ENCODE data around the gene NCBP2L.

The NCBP2L gene

GRCh38 chrX:107731831-107732502 is 45.6 kb upstream of the NCBP2L start:
- CTCF ChIA-PET: interaction anchor here (1.3 to 1.9 kb wide), 4 partner anchors 12 to 58 kb away, joined by 3 to 7 read pairs (median 5); partner anchors contain the start of gene NCBP2L
- POLR2A ChIA-PET: no interaction called here
- TF ChIP-seq CTCF (IDR thresholded peaks at IDR 0.05; ENCODE audit: control extremely low read depth, extremely low read depth, low read depth, missing control alignments): no peak
- no peak for DNase-seq (ENCODE audit: extremely low spot score)

GRCh38 chrX:107733686-107734085 is 43.8 kb upstream of the NCBP2L start:
- ChIA-PET POLR2A (no interaction called here), CTCF (interaction anchor here (1.0 kb wide), 1 partner anchor 16 kb away, joined by 3 read pairs; no protein-coding TSS in a partner anchor)
- no peak for TF ChIP-seq CTCF (IDR thresholded peaks at IDR 0.05; ENCODE audit: control extremely low read depth, extremely low read depth, low read depth, missing control alignments)
- DNase-seq (ENCODE audit: extremely low spot score): no peak

GRCh38 chrX:107734646-107735045 is 42.9 kb upstream of the NCBP2L start:
- POLR2A ChIA-PET: no interaction called here
- CTCF ChIA-PET: no interaction called here
- no peak for DNase-seq (ENCODE audit: extremely low spot score)
- no peak for TF ChIP-seq CTCF (IDR thresholded peaks at IDR 0.05; ENCODE audit: control extremely low read depth, extremely low read depth, low read depth, missing control alignments)

GRCh38 chrX:107736781-107737531 is 40.6 kb upstream of the NCBP2L start:
- POLR2A ChIA-PET: no interaction called here
- no peak for DNase-seq (ENCODE audit: extremely low spot score)
- CTCF ChIA-PET: interaction anchor here (1.3 to 1.5 kb wide), 2 partner anchors 39 to 64 kb away, joined by 3 read pairs; partner anchors contain the start of gene TSC22D3
- TF ChIP-seq CTCF (IDR thresholded peaks at IDR 0.05; ENCODE audit: control extremely low read depth, extremely low read depth, low read depth, missing control alignments): no peak

GRCh38 chrX:107738272-107738671 is 39.3 kb upstream of the NCBP2L start:
- POLR2A ChIA-PET: no interaction called here
- no peak for DNase-seq (ENCODE audit: extremely low spot score)

More at GRCh38 chrX:107738272-107738671, 39.3 kb upstream of the NCBP2L start:
- no peak for TF ChIP-seq CTCF (IDR thresholded peaks at IDR 0.05; ENCODE audit: control extremely low read depth, extremely low read depth, low read depth, missing control alignments)
- CTCF ChIA-PET: interaction anchor here (1.4 to 1.5 kb wide), 3 partner anchors 14 to 79 kb away, joined by 3 to 4 read pairs (median 4); no protein-coding TSS in a partner anchor

Measured in GM10248 (cell line).